HUES6 (cell line): ENCODE results near the gene MAN1B1.

Experiments used
- H3K27ac ChIP-seq: 2 replicates; pipeline ENCODE4 v1.7.0; 2013; ENCODE audit warnings: low read depth, mild to moderate bottlenecking, low read length, inconsistent platforms
- H3K27me3 ChIP-seq: 2 replicates; pipeline ENCODE4 v1.6.1; 2013; ENCODE audit warnings: low read length; ENCODE audit not compliant: control insufficient read depth, insufficient read depth
- H3K36me3 ChIP-seq: 2 replicates; pipeline ENCODE4 v1.6.1; 2013; ENCODE audit warnings: low read length; ENCODE audit not compliant: control insufficient read depth, insufficient read depth
- H3K4me1 ChIP-seq: 2 replicates; pipeline ENCODE4 v1.6.1; 2013; ENCODE audit warnings: low read length; ENCODE audit not compliant: control insufficient read depth, insufficient read depth
- H3K4me3 ChIP-seq: 2 replicates; pipeline ENCODE4 v1.5.1; 2013; ENCODE audit warnings: low read depth, low read length
- H3K9ac ChIP-seq: one replicate; pipeline ENCODE4 v1.6.1; 2013; ENCODE audit warnings: mild to moderate bottlenecking, low read length
- H3K9me3 ChIP-seq: 2 replicates; pipeline ENCODE4 v1.6.1; 2013; ENCODE audit warnings: low read depth, low read length; ENCODE audit not compliant: control insufficient read depth, insufficient read depth

MAN1B1 gene

DNA sequence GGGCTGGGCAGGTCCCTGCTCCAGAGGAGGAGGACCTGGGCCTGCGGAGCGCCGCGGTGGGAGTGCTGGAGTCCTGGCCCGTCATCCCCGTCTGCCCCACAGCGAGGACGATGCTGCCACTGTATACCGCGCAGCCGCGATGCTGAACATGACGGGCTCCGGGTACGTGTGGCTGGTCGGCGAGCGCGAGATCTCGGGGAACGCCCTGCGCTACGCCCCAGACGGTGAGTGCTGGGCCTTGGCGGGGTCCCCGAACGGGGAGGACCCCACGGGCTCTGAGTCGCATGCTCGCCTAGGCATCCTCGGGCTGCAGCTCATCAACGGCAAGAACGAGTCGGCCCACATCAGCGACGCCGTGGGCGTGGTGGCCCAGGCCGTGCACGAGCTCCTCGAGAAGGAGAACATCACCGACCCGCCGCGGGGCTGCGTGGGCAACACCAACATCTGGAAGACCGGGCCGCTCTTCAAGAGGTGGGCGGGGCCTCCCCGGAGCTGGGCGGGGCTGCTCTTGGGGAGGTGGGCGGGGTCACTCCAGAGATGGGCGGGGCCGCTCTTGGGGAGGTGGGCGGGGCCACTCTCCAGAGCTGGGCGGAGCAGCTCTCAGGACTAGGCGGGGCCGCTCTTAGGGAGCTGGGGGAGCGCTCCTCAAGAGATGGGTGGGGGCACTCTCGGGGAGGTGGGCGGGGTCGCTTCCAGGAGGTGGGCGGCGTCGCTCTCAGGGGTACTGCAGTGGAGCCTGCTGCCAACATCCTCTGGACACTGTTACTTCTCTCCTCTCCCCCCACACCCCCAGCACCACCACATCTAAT lies 70.0 kb downstream of the MAN1B1 start:
- peaks cover 6% of the 10 kb centered on the region; the same call in 1 of the 2 replicates for H3K4me1 ChIP-seq
- peaks cover 7% of the 10 kb centered on the region; the same call in 1 of the 2 replicates for H3K9me3 ChIP-seq
- no peaks in the 10 kb centered on the region for H3K36me3 ChIP-seq
- H3K27me3 ChIP-seq: peaks cover 72% of the 10 kb centered on the region
- H3K9ac ChIP-seq: no peak overlapping the region
- no peak overlapping the region for H3K27ac ChIP-seq
- peak overlapping the region; percentile 64 for H3K4me3 ChIP-seq

- no peaks in the 10 kb centered on the region for H3K36me3 ChIP-seq
- no peak overlapping the region for H3K27ac ChIP-seq
- peaks cover 6% of the 10 kb centered on the region; the same call in 1 of the 2 replicates for H3K4me1 ChIP-seq
- H3K27me3 ChIP-seq: peaks cover 82% of the 10 kb centered on the region
- H3K4me3 ChIP-seq: no peak overlapping the region
- no peak overlapping the region for H3K9ac ChIP-seq
- H3K9me3 ChIP-seq: peaks cover 6% of the 10 kb centered on the region; the same call in 1 of the 2 replicates
These were observed 71.0 kb downstream of the MAN1B1 start for GRCh38 chr9:137157618-137158415.

DNA sequence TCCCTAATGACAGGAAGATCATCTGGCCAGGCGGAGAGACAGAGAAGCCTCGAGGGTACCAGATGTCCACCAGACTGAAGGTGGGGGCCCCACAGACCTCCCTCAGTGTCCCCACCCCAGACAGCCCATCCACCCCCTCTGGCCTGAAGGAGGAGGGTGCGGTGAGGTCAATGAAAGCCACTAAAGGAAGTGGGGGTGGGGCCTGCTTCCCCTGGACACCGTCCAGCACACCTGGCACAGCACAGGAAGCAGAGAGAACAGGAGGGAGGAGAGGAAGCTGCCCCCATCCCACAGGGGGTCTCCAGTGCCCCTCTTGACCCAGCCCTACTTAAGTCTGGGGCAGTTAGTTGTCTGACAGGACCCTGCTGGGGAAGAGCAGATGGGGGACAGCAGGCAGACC lies 71.8 kb downstream of the MAN1B1 start:
- Histone ChIP-seq H3K27me3 (peaks cover 90% of the 10 kb centered on the region), H3K9me3 (no peaks in the 10 kb centered on the region), H3K4me3 (no peak overlapping the region), H3K27ac (no peak overlapping the region), H3K36me3 (no peaks in the 10 kb centered on the region), H3K4me1 (peaks cover 6% of the 10 kb centered on the region; the same call in 1 of the 2 replicates), H3K9ac (no peak overlapping the region)
